ENCODE results near the gene ME1. TPM values are rescaled to one million over a fixed set of nuclear protein-coding genes. Genes with fewer than 3 reads are reported as not detected.
"Not testable (repeated sequence)": the region's sequence is repeated elsewhere in the genome, so short reads cannot be mapped to it uniquely, and the experiment has no call there.

ME1 gene
- total RNA-seq, 4 donors from 2014 or later, result 12.8 to 40.5 (median 28.4) TPM

DNA sequence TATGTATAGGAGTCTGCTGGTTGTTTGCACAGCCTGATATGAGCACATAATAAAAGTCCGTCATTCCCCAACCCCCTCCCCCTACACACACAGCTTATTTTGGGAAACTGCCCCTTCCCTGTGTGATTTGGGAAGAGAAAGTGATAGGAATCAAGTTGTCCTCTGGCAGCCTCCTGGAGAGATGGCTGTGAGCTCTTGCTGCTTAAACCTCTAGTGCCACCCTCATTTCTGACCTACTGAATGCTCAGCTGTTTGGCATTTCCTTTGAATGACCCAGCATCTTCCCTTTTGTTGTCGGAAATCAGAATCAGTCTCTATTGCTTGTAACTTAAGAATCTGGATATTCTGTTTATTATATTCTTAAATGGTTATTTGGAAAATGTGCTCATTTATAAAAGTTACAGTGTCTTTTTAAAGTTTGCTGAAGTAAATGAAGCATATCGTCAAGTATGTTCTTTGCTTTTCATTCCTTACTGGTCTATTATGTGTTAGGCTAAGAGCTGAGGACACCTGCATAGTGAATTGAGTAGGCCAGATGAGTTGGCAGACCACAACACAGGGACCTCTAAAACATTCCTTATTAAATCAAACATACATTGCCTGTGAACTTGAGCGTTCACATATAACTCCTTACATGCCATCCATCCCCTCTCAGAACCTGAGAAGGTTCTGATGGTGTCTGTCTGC, 232.2 kb downstream of the ME1 start:
- no peak for TF ChIP-seq POLR2A (IDR thresholded peaks at IDR 0.05)
- TF ChIP-seq EP300 (IDR thresholded peaks at IDR 0.05), result no peak
- TF ChIP-seq, protein P1, sequence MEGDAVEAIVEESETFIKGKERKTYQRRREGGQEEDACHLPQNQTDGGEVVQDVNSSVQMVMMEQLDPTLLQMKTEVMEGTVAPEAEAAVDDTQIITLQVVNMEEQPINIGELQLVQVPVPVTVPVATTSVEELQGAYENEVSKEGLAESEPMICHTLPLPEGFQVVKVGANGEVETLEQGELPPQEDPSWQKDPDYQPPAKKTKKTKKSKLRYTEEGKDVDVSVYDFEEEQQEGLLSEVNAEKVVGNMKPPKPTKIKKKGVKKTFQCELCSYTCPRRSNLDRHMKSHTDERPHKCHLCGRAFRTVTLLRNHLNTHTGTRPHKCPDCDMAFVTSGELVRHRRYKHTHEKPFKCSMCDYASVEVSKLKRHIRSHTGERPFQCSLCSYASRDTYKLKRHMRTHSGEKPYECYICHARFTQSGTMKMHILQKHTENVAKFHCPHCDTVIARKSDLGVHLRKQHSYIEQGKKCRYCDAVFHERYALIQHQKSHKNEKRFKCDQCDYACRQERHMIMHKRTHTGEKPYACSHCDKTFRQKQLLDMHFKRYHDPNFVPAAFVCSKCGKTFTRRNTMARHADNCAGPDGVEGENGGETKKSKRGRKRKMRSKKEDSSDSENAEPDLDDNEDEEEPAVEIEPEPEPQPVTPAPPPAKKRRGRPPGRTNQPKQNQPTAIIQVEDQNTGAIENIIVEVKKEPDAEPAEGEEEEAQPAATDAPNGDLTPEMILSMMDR (IDR thresholded peaks at IDR 0.05), result no peak
- TF ChIP-seq POLR2AphosphoS5 (IDR thresholded peaks at IDR 0.05), result no peak
- WGBS, result 94% methylated on average over 4 of the region's 4 CpGs
- H3K4me1 ChIP-seq, result peaks cover 12% of the 10 kb centered on the region

DNA sequence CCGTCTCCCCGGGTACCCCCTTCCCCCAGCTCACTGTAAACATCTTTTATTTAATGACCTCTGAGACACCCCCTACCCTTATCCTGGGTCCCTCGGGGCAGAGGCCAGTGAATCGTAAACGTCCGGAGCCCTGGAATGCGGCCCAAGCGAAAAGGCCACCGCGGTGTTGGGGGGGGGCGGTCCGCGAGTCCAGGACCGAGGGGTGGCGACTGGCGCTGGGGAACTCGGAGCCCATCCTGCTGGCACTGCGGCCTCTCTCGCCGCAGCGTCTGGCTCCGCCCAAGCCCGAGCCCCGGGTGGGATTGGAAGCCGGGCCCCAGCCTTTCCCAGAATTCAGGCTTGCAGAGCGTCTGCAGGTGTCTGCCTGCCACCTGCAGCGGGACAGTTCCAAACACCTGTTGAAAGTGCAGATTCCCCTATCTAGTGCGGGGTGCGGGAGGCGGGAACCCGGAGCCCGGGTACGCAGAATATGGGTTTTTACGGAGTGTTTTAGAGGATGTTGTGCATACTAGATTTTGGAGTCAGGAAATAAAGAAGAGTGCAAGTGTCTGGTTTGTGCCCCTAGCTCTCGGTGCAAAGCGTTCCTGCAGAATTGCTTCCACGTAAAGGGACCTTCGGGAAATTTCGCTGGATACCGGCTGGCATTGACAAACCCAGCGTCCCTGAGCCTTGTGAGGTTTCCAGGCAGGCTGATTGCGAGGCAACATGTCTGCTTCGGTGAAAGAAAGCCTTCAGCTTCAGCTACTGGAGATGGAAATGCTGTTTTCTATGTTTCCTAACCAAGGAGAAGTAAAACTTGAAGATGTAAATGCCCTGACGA, 236.9 kb downstream of the ME1 start:
- TF ChIP-seq, protein P1 (IDR thresholded peaks at IDR 0.05), result no peak
- TF ChIP-seq POLR2A (IDR thresholded peaks at IDR 0.05) (no peak), EP300 (IDR thresholded peaks at IDR 0.05) (no peak), POLR2AphosphoS5 (IDR thresholded peaks at IDR 0.05) (no peak)
- Histone ChIP-seq H3K9me3 (no peaks in the 10 kb centered on the region), H3K27ac (peak overlapping the region; percentile 49), H3K4me1 (peaks cover 19% of the 10 kb centered on the region), H3K27me3 (no peaks in the 10 kb centered on the region), H3K36me3 (peaks cover 16% of the 10 kb centered on the region), H3K4me3 (peak overlapping the region; percentile 96)
- WGBS, result 3% methylated on average over 33 of the region's 44 CpGs
- DNase-seq (ENCODE audit: low spot score in 2 of 2), result peak; percentile 77 to 80

More for the DNA sequence above, 232.2 kb downstream of the ME1 start:
- no peak overlapping the region for H3K27ac ChIP-seq
- peaks cover 16% of the 10 kb centered on the region for H3K36me3 ChIP-seq
- H3K4me3 ChIP-seq, result no peak overlapping the region
- no peaks in the 10 kb centered on the region for H3K9me3 ChIP-seq
- no peak for DNase-seq (ENCODE audit: low spot score in 2 of 2)
- H3K27me3 ChIP-seq, result no peaks in the 10 kb centered on the region

DNA sequence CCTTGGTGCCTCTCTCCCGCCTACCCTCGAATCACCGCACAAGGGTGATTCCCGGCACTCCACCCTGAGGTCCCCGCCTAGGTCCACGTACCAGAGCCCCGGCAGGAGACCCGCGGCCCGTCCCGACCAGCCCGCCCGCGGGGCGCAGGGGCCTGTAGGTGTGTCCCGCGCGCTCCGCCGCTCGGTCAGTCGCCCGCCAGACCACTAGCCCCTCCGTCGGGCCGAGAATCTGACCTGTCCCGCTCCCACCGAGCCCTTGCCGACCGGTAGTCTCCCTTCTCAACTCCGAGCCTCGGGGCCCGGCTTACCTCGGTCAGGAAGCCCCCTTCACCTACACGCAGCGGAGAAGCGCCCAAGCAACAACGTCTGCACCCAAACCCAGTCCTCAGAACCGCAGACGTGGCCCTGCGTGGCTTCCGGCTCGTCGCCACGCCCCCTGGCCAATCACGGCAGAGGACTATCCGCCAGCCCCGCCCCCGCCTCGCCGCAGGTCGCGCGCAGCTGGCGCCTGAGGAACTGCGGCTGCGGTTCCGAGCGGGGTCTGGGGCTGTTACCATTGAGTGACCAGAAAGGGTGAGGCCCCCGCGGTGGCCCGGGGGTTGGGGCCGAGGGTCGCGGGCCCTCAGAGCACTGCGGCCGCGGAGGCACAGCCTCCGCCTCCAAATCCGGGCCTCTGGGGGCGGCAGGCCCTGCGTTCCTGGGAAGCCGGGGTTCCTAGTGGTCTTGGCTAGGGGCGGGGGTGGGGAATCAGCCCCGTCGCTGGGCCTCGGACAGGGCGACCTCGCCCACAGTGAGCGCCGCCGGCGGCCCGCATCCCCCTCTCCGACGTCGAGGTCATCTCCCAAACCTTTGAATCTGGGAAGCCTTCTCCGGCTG, 237.7 kb downstream of the ME1 start, which contains the start of the genes PGM3 and RWDD2A:
TSS of gene PGM3 (minus strand) at position 395 of the 876 bp plus-strand sequence. CDS start 2,253 bp downstream, outside the sequence.
TSS of gene RWDD2A (plus strand) at position 487 of the 876 bp plus-strand sequence. CDS start 1,095 bp downstream, outside the sequence.
- Histone ChIP-seq H3K4me1 (peaks cover 19% of the 10 kb centered on the region), H3K36me3 (peaks cover 17% of the 10 kb centered on the region), H3K4me3 (peak within 1 kb of the TSS; percentile 96), H3K9me3 (no peaks in the 10 kb centered on the region), H3K27me3 (no peaks in the 10 kb centered on the region), H3K27ac (peak within 1 kb of the TSS; percentile 49)
- TF ChIP-seq POLR2AphosphoS5 (IDR thresholded peaks at IDR 0.05) (peak in 1 of 3 donors; percentile 49), POLR2A (IDR thresholded peaks at IDR 0.05) (peak in 1 of 2 donors; percentile 68), EP300 (IDR thresholded peaks at IDR 0.05) (peak; percentile 28)
- TF ChIP-seq, protein P1 (IDR thresholded peaks at IDR 0.05), result no peak
- peak; percentile 92 to 94 for DNase-seq (ENCODE audit: low spot score in 2 of 2)
- 0% methylated on average over 58 of the region's 88 CpGs for WGBS

DNA sequence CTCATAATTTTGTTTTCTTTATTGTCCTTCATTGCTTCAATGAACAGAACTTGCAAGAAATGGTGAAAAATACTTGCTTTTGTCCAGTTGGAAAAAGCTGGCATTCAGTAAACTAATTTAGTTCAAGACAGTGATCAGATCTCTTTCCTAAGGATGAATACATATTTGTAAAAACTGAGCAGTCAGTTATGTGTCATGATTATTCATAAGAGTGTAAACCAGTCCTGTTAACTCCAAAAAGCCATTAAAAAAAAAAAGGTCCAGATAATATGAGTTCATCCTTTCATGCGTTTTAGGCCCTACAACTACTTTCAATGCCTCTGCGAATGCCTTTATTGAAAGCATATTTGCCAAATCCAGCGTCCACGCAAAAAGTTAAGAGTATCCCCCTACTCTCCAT, 238.4 kb downstream of the ME1 start:
- no peaks in the 10 kb centered on the region for H3K27me3 ChIP-seq
- DNase-seq (ENCODE audit: low spot score in 2 of 2), result no peak
- peaks cover 19% of the 10 kb centered on the region for H3K4me1 ChIP-seq
- H3K4me3 ChIP-seq, result peak overlapping the region; percentile 96
- WGBS, result 1% methylated on average over 4 of the region's 4 CpGs
- peak overlapping the region; percentile 49 for H3K27ac ChIP-seq
- H3K9me3 ChIP-seq, result no peaks in the 10 kb centered on the region
- peaks cover 18% of the 10 kb centered on the region for H3K36me3 ChIP-seq
- TF ChIP-seq EP300 (IDR thresholded peaks at IDR 0.05), result no peak
- TF ChIP-seq, protein P1 (IDR thresholded peaks at IDR 0.05), result no peak
- no peak for TF ChIP-seq POLR2AphosphoS5 (IDR thresholded peaks at IDR 0.05)
- TF ChIP-seq POLR2A (IDR thresholded peaks at IDR 0.05), result no peak

DNA sequence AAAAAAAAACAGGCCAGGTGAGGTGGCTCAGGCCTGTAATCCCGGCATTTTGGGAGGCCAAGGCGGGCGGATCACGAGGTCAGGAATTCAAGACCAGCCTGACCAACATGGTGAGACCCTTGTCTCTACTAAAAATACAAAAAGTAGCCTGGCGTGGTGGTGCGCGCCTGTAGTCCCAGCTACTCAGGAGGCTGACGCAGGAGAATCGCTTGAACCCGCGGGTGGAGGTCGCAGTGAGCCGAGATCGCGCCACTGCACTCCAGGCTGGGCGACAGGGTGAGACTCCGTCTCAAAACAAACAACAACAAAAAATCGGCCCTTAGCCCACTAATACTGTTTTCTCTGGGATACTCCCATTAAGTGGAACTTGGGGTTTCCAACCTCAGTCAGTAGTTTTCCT, 238.9 kb downstream of the ME1 start:
- not testable (repeated sequence) for H3K9me3 ChIP-seq; DNase-seq (ENCODE audit: low spot score in 2 of 2); H3K27me3 ChIP-seq; H3K27ac ChIP-seq
- Histone ChIP-seq H3K4me3 (peak overlapping the region; percentile 96), H3K4me1 (peaks cover 19% of the 10 kb centered on the region), H3K36me3 (peaks cover 13% of the 10 kb centered on the region)
- 93% methylated on average over 18 of the region's 18 CpGs for WGBS
